Activated CD4-positive, alpha-beta T cell treated with anti-CD3 and anti-CD28 coated beads for 36 hours (primary cell): ENCODE measurements around the gene DUXA. TPM values are rescaled to one million over a fixed set of nuclear protein-coding genes. Genes with fewer than 3 reads are reported as not detected.
A peak's percentile ranks its signal among the peaks of the same experiment; 100 is the strongest.
"Not testable (repeated sequence)": the region's sequence is repeated elsewhere in the genome, so short reads cannot be mapped to it uniquely, and the experiment has no call there.

ENCODE experiments used
- ATAC-seq: fragments of 200-7000 bp; cut with Tn5 transposase; one replicate; pipeline ENCODE4 v1.10.0; 2021; ENCODE audit warnings: mild to moderate bottlenecking, moderate library complexity
- CTCF ChIA-PET: fragments of 350-600 bp; sonication (Branson Sonifier 250); formaldehyde crosslinking; loops from one replicate; lab custom pipeline; 2021; ENCODE audit warnings: antibody characterized with exemption; lab: Charles Lee
- POLR2A ChIA-PET: fragments of 350-600 bp; sonication (Branson Sonifier 250); formaldehyde crosslinking; loops from one replicate; lab custom pipeline; 2021; ENCODE audit warnings: antibody characterized with exemption, inconsistent platforms; lab: Charles Lee
- DNase-seq: peaks from one replicate; pipeline ENCODE4 v3.0.0-alpha.2; 2020
- H3K27ac Mint-ChIP-seq: one replicate; pipeline ENCODE4 v1.8.0; 2021; ENCODE audit warnings: mixed read lengths
- H3K27me3 Mint-ChIP-seq: one replicate; pipeline ENCODE4 v1.8.0; 2021; ENCODE audit warnings: mixed read lengths
- H3K36me3 Mint-ChIP-seq: one replicate; pipeline ENCODE4 v1.8.0; 2021; ENCODE audit warnings: low read depth, mixed read lengths
- H3K4me1 Mint-ChIP-seq: one replicate; pipeline ENCODE4 v1.8.0; 2021; ENCODE audit warnings: mixed read lengths
- H3K4me3 Mint-ChIP-seq: one replicate; pipeline ENCODE4 v1.8.0; 2021; ENCODE audit warnings: mild to moderate bottlenecking, moderate library complexity, mixed read lengths
- H3K9me3 Mint-ChIP-seq: one replicate; pipeline ENCODE4 v1.8.0; 2021; ENCODE audit warnings: low read depth, mixed read lengths
- intact Hi-C, 2 experiments: fragments of 100-400 bp; cut with DNase I in 1 of 2; cut with micrococcal nuclease in 1 of 2; formaldehyde crosslinking; loops; one replicate each; pipeline versions ENCODE4 v1.14.2 to v1.15.1; 2022 to 2024; cut with DNase I, micrococcal nuclease
- total RNA-seq, 2 experiments: library from RNA; stranded (reverse); gene quantifications; one replicate each; pipeline ENCODE4 v1.2.3, GENCODE V29; 2021

Gene DUXA
- total RNA-seq: not detected

- peaks cover 16% of the 10 kb centered on the region for H3K9me3 Mint-ChIP-seq
- ATAC-seq: no peak
Measured at GRCh38 chr19:57167385-57167784, at the start of gene DUXA. TSS of gene DUXA (minus strand) at chr19:57167485. CDS start at chr19:57167443, 42 bp downstream.

DNA sequence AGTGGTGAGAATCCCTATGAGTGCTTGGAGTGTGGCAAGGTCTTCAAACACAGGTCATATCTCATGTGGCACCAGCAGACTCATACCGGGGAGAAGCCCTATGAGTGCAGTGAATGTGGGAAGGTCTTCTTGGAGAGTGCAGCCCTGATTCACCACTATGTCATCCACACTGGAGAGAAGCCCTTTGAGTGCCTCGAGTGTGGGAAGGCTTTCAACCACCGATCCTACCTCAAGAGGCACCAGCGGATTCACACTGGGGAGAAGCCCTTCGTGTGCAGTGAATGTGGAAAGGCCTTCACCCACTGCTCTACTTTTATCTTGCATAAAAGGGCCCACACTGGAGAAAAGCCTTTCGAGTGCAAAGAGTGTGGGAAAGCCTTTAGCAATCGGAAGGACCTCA is 44.8 kb upstream of the DUXA start:
- Mint-ChIP-seq H3K4me1 (no peaks in the 10 kb centered on the region), H3K4me3 (no peak overlapping the region), H3K27me3 (no peaks in the 10 kb centered on the region), H3K36me3 (peaks cover 84% of the 10 kb centered on the region), H3K27ac (no peak overlapping the region), H3K9me3 (peaks cover 42% of the 10 kb centered on the region)
- ATAC-seq (no peak), DNase-seq (no peak)
- ChIA-PET CTCF (no interaction called here), POLR2A (no interaction called here)
- intact Hi-C loops: no loop called here

More at GRCh38 chr19:57167385-57167784, at the start of gene DUXA:
- no peak for DNase-seq
- intact Hi-C loops: no loop called here
- ChIA-PET POLR2A (no interaction called here), CTCF (no interaction called here)
- H3K36me3 Mint-ChIP-seq: peaks cover 10% of the 10 kb centered on the region
- no peak within 1 kb of the TSS for H3K27ac Mint-ChIP-seq
- no peak within 1 kb of the TSS for H3K4me3 Mint-ChIP-seq
- H3K4me1 Mint-ChIP-seq: peaks cover 7% of the 10 kb centered on the region
- peaks cover 5% of the 10 kb centered on the region for H3K27me3 Mint-ChIP-seq

DNA sequence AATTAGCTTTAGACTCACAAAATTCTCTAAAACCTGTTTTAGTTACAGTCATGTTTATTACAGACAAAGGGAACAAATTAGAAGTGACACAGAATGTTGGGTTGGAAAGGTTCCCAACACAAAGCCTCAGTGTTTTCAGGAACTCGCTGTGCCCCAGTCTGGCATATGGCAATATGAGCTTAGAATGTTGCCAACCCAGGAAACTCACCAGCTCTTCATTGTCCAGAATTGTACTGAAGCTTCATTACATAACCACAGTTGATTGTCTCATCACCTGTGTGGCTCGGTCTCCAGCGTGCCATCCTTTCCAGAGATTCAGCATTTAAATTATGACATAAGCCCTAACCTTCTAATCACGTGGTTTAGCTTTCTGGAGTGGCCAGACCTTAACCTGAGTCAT is 43.1 kb upstream of the DUXA start:
- peaks cover 84% of the 10 kb centered on the region for H3K36me3 Mint-ChIP-seq
- H3K27ac Mint-ChIP-seq: no peak overlapping the region
- ATAC-seq (no peak), DNase-seq (no peak)
- POLR2A ChIA-PET: no interaction called here
- CTCF ChIA-PET: no interaction called here
- H3K27me3 Mint-ChIP-seq: no peaks in the 10 kb centered on the region
- peaks cover 37% of the 10 kb centered on the region for H3K9me3 Mint-ChIP-seq
- intact Hi-C loops: no loop called here
- H3K4me3 Mint-ChIP-seq: no peak overlapping the region
- H3K4me1 Mint-ChIP-seq: no peaks in the 10 kb centered on the region

DNA sequence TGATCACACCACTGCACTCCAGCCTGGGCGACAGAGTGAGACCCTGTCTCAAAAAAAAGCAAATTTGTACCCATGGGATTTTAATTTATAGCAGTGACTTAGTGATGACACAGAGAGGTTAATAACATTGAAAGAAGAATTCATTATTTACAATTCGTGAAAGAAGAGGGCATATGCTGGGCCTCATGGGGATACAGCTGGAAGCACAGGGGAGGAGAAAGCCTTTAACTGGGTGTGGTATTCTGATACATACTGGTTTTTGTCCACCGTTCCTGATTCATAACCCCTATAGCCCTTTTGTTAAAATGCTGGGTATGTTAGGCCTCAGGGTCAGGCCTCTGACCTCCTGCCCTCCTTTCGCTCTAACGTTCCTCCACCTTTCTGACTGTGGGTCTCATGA is 34.9 kb upstream of the DUXA start:
- no peaks in the 10 kb centered on the region for H3K27me3 Mint-ChIP-seq
- POLR2A ChIA-PET: no interaction called here

DNA sequence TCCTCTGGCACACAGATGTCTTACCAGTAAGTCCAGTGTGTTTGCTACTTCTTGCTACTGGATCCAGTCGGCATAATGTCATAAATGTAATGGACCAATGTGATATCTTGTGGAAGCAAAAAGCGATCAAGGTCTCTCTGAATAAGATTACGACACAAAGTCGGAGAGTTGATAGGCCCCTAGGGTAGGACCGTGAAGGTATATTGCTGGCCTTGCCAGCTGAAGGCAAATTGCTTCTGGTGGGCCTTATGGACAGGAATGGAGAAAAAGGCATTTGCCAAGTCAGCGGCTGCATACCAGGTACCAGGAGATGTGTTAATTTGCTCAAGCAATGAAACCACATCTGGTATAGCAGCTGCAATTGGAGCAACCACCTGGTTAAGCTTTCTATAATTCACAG is 30.6 kb upstream of the DUXA start:
- Mint-ChIP-seq H3K9me3 (peaks cover 22% of the 10 kb centered on the region), H3K36me3 (peaks cover 95% of the 10 kb centered on the region), H3K4me1 (peaks cover 10% of the 10 kb centered on the region)
- POLR2A ChIA-PET, ATAC-seq, H3K4me3 Mint-ChIP-seq, H3K27ac Mint-ChIP-seq, CTCF ChIA-PET, H3K27me3 Mint-ChIP-seq, DNase-seq: not testable (repeated sequence)
- intact Hi-C loops: loop anchor here in 1 of 2 experiments (10.0 kb wide), 1 partner anchor 957 kb away; the partner anchor contains the start of gene ZNF329

More for the DNA sequence above, 34.9 kb upstream of the DUXA start:
- intact Hi-C loops: no loop called here
- Mint-ChIP-seq H3K9me3 (peaks cover 25% of the 10 kb centered on the region), H3K4me1 (peaks cover 7% of the 10 kb centered on the region), H3K4me3 (no peak overlapping the region), H3K27ac (no peak overlapping the region), H3K36me3 (peaks cover 91% of the 10 kb centered on the region)
- CTCF ChIA-PET: interaction anchor here (0.6 kb wide), 1 partner anchor 105 kb away, joined by 3 read pairs; no protein-coding TSS in a partner anchor
- DNase-seq (no peak), ATAC-seq (no peak)

- no peak for DNase-seq
- POLR2A ChIA-PET: interaction anchor here (0.6 kb wide), 1 partner anchor 42 kb away, joined by 3 read pairs; no protein-coding TSS in a partner anchor
- peak; percentile 47 for ATAC-seq
- Mint-ChIP-seq H3K4me1 (peaks cover 28% of the 10 kb centered on the region), H3K4me3 (peak overlapping the region; percentile 93), H3K27ac (peak overlapping the region; percentile 91), H3K9me3 (peaks cover 25% of the 10 kb centered on the region), H3K36me3 (peaks cover 86% of the 10 kb centered on the region), H3K27me3 (no peaks in the 10 kb centered on the region)
- intact Hi-C loops: loop anchor here in 1 of 2 experiments (5.0 to 10.0 kb wide), 2 partner anchors 656 to 962 kb away; partner anchors contain the start of genes ZFP28 and ZNF329
- CTCF ChIA-PET: no interaction called here
Measured at GRCh38 chr19:57192993-57193392, 25.7 kb upstream of the DUXA start.

GRCh38 chr19:57192077-57192420 is 24.8 kb upstream of the DUXA start:
- Mint-ChIP-seq H3K27ac (peak overlapping the region; percentile 91), H3K27me3 (peaks cover 4% of the 10 kb centered on the region), H3K4me1 (peaks cover 28% of the 10 kb centered on the region), H3K9me3 (peaks cover 31% of the 10 kb centered on the region), H3K36me3 (peaks cover 81% of the 10 kb centered on the region), H3K4me3 (peak overlapping the region; percentile 93)
- DNase-seq (no peak), ATAC-seq (no peak)
- CTCF ChIA-PET: interaction anchor here (0.7 kb wide), 1 partner anchor 716 kb away, joined by 4 read pairs; no protein-coding TSS in a partner anchor
- POLR2A ChIA-PET: no interaction called here
- intact Hi-C loops: loop anchor here in 1 of 2 experiments (5.0 to 10.0 kb wide), 2 partner anchors 655 to 963 kb away; partner anchors contain the start of genes ZFP28 and ZNF329

GRCh38 chr19:57191141-57192076 is 24.1 kb upstream of the DUXA start, which contains the start of gene ZNF264:
TSS of gene ZNF264 (plus strand) at chr19:57191500. CDS start at chr19:57191914, 414 bp downstream.
- POLR2A ChIA-PET: no interaction called here
- Mint-ChIP-seq H3K36me3 (peaks cover 75% of the 10 kb centered on the region), H3K27me3 (peaks cover 4% of the 10 kb centered on the region), H3K27ac (peak within 1 kb of the TSS; percentile 95), H3K9me3 (peaks cover 26% of the 10 kb centered on the region), H3K4me3 (peak within 1 kb of the TSS; percentile 93), H3K4me1 (peaks cover 28% of the 10 kb centered on the region)
- intact Hi-C loops: loop anchor here in 1 of 2 experiments (1.0 to 10.0 kb wide), 7 partner anchors 19 to 963 kb away; partner anchors contain the start of genes TRAPPC2B, ZFP28, ZNF329 and ZNF547
- DNase-seq (peak; percentile 93), ATAC-seq (peak; percentile 96)
- CTCF ChIA-PET: no interaction called here

- Mint-ChIP-seq H3K4me1 (peaks cover 28% of the 10 kb centered on the region), H3K27ac (peak overlapping the region; percentile 95), H3K27me3 (peaks cover 7% of the 10 kb centered on the region), H3K4me3 (peak overlapping the region; percentile 93), H3K9me3 (peaks cover 22% of the 10 kb centered on the region), H3K36me3 (peaks cover 64% of the 10 kb centered on the region)
- ATAC-seq (no peak), DNase-seq (no peak)
- ChIA-PET POLR2A (no interaction called here), CTCF (no interaction called here)
- intact Hi-C loops: loop anchor here in 1 of 2 experiments (5.0 to 10.0 kb wide), 2 partner anchors 653 to 964 kb away; partner anchors contain the start of genes ZFP28 and ZNF329
Measured at GRCh38 chr19:57190301-57190700, 23.0 kb upstream of the DUXA start.

DNA sequence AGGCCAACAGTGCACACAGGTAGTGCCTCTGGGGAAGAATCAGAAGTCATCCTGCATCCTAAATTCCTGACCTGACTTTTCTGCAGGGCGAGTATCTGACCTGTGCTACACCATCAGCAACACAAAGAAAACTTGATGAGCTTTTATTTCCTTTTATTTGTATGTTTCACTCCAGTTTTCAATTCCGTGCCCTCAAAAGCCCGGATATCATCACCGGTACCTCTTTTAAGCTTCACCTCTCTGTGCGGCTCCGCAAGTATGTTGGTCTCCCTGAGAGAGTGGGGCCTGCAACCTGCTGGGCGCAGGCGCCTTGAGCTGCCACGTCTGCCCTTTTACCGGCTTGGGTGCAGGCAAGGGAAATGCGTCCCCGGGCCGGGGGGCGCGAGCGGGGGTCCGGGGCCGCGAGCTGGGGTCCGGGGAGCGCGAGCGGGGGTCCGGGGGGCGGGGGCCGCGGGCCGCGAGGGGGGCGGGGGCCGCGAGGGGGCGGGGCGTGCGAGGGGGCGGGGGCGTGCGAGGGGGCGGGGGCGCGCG is 4.3 kb upstream of the DUXA start:
- H3K36me3 Mint-ChIP-seq: peaks cover 25% of the 10 kb centered on the region
- peak overlapping the region; percentile 41 for H3K4me3 Mint-ChIP-seq
- DNase-seq: peak; percentile 39
- H3K27ac Mint-ChIP-seq: no peak overlapping the region
- peak; percentile 60 for ATAC-seq
- ChIA-PET CTCF (no interaction called here), POLR2A (no interaction called here)
- H3K4me1 Mint-ChIP-seq: peaks cover 10% of the 10 kb centered on the region
- H3K9me3 Mint-ChIP-seq: peaks cover 28% of the 10 kb centered on the region
- intact Hi-C loops: loop anchor here in 1 of 2 experiments (1.0 kb wide), 1 partner anchor 20 kb away; the partner anchor contains the start of gene ZNF264
- H3K27me3 Mint-ChIP-seq: peaks cover 19% of the 10 kb centered on the region

DNA sequence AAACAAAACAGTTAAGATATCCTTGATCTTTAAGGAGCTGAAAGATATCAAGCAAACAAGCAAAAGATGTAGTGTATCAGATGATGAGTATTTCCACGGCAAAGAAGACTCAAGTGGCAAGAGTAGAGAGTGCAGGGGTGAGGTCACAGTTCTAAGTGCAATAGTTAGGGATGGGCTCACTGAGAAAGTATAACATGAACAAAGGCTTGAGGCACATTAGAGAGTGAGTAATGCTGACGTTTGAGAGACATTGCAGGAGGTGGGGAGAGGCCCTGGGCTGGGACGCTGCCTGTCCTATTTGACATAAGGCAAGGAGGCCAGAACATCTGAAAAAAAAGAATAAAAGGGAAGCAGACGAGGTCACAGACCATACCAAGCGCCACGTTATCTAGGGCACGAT is 1.4 kb downstream of the DUXA start:
- POLR2A ChIA-PET: no interaction called here
- Mint-ChIP-seq H3K27me3 (peaks cover 2% of the 10 kb centered on the region), H3K9me3 (peaks cover 13% of the 10 kb centered on the region), H3K36me3 (peaks cover 4% of the 10 kb centered on the region), H3K27ac (no peak overlapping the region), H3K4me1 (no peaks in the 10 kb centered on the region), H3K4me3 (no peak overlapping the region)
- CTCF ChIA-PET: no interaction called here
- ATAC-seq (no peak), DNase-seq (no peak)
- intact Hi-C loops: no loop called here
